PC-3 (cell line): ENCODE results near the gene BLM.

Source experiments
- EZH2 ChIP-seq: fragments of 300-600 bp; sonication (generic); IDR thresholded peaks from one replicate; pipeline ENCODE4 v1.6.1; 2017; ENCODE audit warnings: antibody characterized with exemption, mild to moderate bottlenecking, low read length; ENCODE audit not compliant: unreplicated experiment
- TF ChIP-seq, protein P1 (sequence below): fragments of 300-600 bp; sonication (generic); conservative IDR thresholded peaks from 2 replicates; pipeline ENCODE4 v1.5.1; 2017; ENCODE audit warnings: antibody characterized with exemption, low read depth, mild to moderate bottlenecking, low read length

GRCh38 chr15:90782442-90782841, 65.3 kb downstream of the BLM start:
- TF ChIP-seq, protein P1, sequence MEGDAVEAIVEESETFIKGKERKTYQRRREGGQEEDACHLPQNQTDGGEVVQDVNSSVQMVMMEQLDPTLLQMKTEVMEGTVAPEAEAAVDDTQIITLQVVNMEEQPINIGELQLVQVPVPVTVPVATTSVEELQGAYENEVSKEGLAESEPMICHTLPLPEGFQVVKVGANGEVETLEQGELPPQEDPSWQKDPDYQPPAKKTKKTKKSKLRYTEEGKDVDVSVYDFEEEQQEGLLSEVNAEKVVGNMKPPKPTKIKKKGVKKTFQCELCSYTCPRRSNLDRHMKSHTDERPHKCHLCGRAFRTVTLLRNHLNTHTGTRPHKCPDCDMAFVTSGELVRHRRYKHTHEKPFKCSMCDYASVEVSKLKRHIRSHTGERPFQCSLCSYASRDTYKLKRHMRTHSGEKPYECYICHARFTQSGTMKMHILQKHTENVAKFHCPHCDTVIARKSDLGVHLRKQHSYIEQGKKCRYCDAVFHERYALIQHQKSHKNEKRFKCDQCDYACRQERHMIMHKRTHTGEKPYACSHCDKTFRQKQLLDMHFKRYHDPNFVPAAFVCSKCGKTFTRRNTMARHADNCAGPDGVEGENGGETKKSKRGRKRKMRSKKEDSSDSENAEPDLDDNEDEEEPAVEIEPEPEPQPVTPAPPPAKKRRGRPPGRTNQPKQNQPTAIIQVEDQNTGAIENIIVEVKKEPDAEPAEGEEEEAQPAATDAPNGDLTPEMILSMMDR, result no peak
- no peak for TF ChIP-seq EZH2
